22Rv1 (cell line): Measurements from ENCODE around the gene POLL.

Source experiments
- ZFX ChIP-seq: fragments of 450-650 bp; IDR thresholded peaks from 2 replicates; pipeline ENCODE4 v1.6.1; 2017; ENCODE audit warnings: antibody characterized with exemption, borderline replicate concordance
- TF ChIP-seq, protein P1 (sequence below): fragments of 450-650 bp; IDR thresholded peaks from 2 replicates; pipeline ENCODE4 v1.5.1; 2017; ENCODE audit warnings: mild to moderate bottlenecking

DNA sequence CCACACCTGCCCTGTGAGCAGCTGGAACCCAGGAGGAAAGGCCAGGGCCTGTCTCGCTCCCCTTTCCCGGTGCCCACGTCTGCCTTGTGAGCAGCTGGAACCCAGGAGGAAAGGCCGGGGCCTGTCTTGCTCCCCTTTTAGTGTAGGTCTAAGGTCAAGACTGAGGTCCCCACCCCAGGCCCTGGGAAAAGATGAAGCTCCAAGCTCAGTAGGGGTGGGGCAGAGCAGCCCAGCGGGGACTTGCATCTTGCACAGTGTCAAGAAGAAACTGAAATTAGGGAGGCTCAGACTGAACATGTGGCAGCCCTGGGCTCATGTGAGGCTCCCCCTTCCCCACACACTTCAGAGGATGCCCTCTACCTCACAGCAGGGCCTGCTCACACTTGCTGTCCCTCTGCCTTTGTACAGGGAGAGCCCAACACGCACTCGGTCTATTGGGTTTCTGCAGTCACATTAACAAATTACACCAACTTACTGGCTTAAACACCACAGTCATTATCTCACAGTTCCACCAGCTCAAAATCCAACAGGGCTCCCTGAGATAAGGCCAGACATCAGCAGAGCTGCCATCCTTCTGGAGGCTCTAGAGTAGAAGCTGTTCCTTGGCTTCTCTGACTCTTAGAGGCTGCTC is 12.4 kb downstream of the POLL start:
- TF ChIP-seq, protein P1, sequence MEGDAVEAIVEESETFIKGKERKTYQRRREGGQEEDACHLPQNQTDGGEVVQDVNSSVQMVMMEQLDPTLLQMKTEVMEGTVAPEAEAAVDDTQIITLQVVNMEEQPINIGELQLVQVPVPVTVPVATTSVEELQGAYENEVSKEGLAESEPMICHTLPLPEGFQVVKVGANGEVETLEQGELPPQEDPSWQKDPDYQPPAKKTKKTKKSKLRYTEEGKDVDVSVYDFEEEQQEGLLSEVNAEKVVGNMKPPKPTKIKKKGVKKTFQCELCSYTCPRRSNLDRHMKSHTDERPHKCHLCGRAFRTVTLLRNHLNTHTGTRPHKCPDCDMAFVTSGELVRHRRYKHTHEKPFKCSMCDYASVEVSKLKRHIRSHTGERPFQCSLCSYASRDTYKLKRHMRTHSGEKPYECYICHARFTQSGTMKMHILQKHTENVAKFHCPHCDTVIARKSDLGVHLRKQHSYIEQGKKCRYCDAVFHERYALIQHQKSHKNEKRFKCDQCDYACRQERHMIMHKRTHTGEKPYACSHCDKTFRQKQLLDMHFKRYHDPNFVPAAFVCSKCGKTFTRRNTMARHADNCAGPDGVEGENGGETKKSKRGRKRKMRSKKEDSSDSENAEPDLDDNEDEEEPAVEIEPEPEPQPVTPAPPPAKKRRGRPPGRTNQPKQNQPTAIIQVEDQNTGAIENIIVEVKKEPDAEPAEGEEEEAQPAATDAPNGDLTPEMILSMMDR = no peak
- no peak for TF ChIP-seq ZFX
